GM06990 (cell line): Measurements from ENCODE around the gene PHACTR3.

ENCODE experiments used
- DNase-seq: peaks from one replicate; pipeline ENCODE4 v3.0.0-alpha.2; 2011; ENCODE audit not compliant: insufficient read length; ENCODE audit errors: extremely low read depth
- H3K27me3 ChIP-seq: replicated peaks from 2 replicates; pipeline ENCODE4 v1.6.0; 2011; ENCODE audit warnings: low read length; ENCODE audit not compliant: control insufficient read depth, insufficient read depth
- H3K36me3 ChIP-seq: 2 replicates; pipeline ENCODE4 v1.5.1; 2011; ENCODE audit warnings: low read length; ENCODE audit not compliant: control insufficient read depth, insufficient read depth
- H3K4me3 ChIP-seq: replicated peaks from 2 replicates; pipeline ENCODE4 v1.5.1; 2011; ENCODE audit warnings: low read depth, mild to moderate bottlenecking, control low read depth, low read length
- TF ChIP-seq, protein P1 (sequence below): IDR thresholded peaks from 2 replicates; pipeline ENCODE4 v1.5.1; 2011; ENCODE audit warnings: low read length, control low read depth, mild to moderate bottlenecking, inconsistent platforms; ENCODE audit not compliant: insufficient read depth, poor library complexity, severe bottlenecking

The PHACTR3 gene

DNA sequence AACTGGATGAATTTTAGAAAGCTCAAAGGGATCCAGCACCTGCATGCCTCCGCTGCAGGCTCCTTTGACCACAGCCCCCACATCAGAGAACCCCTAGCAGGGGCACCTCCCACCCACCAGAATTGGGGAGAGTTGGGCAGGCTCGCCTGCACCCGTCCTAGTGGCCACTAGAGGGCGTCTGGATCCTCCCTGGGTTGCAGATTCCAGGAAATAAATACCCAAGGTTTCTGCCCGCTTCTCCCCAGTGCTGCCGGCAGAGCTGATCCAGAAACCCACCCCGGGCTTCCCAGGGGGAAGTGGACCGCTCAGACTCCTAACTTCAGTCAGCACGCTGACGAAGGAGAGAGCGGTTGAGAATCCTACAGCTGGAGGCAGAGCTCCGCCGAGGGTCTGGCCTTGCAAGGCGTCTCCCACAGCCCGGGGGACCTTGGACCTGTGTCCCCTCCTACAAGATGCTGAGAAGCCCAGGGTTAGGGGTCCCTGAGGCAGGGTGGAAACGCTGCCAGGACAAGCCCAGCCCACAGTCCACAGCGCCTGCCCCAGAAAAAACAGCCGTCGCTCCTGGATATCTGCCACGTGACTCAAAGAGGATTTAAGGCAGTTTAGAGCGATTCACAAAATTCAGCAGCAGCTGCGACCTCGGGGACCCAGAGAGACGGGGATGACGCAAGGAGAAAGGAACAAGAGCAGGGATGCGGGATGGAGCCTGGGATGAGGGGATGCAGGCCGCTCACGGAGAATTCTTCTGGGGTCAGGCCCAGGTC is 32.6 kb upstream of the PHACTR3 start:
- TF ChIP-seq, protein P1, sequence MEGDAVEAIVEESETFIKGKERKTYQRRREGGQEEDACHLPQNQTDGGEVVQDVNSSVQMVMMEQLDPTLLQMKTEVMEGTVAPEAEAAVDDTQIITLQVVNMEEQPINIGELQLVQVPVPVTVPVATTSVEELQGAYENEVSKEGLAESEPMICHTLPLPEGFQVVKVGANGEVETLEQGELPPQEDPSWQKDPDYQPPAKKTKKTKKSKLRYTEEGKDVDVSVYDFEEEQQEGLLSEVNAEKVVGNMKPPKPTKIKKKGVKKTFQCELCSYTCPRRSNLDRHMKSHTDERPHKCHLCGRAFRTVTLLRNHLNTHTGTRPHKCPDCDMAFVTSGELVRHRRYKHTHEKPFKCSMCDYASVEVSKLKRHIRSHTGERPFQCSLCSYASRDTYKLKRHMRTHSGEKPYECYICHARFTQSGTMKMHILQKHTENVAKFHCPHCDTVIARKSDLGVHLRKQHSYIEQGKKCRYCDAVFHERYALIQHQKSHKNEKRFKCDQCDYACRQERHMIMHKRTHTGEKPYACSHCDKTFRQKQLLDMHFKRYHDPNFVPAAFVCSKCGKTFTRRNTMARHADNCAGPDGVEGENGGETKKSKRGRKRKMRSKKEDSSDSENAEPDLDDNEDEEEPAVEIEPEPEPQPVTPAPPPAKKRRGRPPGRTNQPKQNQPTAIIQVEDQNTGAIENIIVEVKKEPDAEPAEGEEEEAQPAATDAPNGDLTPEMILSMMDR = peak; percentile 98
- peak; percentile 43 for DNase-seq
- Histone ChIP-seq H3K4me3 (peak overlapping the region; percentile 24), H3K36me3 (no peaks in the 10 kb centered on the region), H3K27me3 (no peaks in the 10 kb centered on the region; the same call in 1 of the 2 replicates)

GRCh38 chr20:59572515-59572914 is 31.8 kb upstream of the PHACTR3 start:
- Histone ChIP-seq H3K36me3 (no peaks in the 10 kb centered on the region), H3K27me3 (no peaks in the 10 kb centered on the region; the same call in 1 of the 2 replicates), H3K4me3 (no peak overlapping the region)
- TF ChIP-seq, protein P1 = no peak
- DNase-seq = no peak

DNA sequence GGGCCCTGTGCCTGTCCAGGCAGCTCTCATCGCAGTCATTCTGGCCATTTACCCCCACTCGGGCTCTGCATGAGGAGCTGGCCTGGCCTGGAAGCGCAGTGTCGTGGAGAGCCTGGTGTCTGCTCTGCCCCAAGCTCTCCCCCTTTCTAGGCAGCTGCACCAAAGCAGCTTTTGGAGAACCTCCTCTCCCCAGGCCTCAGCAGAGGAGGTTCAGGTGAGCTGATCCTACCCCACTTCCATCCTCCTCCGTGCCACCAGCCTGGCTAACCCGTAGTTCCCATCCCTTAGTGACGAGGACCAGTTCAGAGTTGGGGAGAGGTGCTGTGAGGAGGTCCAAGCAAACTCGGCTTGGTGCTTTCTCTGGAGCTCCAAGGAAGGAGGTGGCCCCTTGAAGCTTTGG is 30.5 kb upstream of the PHACTR3 start:
- TF ChIP-seq, protein P1 = no peak
- H3K4me3 ChIP-seq = no peak overlapping the region
- no peak for DNase-seq
- no peaks in the 10 kb centered on the region for H3K36me3 ChIP-seq
- H3K27me3 ChIP-seq = no peaks in the 10 kb centered on the region; the same call in 1 of the 2 replicates

- Histone ChIP-seq H3K4me3 (no peak overlapping the region), H3K27me3 (no peaks in the 10 kb centered on the region; the same call in 1 of the 2 replicates), H3K36me3 (no peaks in the 10 kb centered on the region)
- TF ChIP-seq, protein P1 = no peak
- no peak for DNase-seq
Measured at GRCh38 chr20:59574308-59574707, 30.0 kb upstream of the PHACTR3 start.

DNA sequence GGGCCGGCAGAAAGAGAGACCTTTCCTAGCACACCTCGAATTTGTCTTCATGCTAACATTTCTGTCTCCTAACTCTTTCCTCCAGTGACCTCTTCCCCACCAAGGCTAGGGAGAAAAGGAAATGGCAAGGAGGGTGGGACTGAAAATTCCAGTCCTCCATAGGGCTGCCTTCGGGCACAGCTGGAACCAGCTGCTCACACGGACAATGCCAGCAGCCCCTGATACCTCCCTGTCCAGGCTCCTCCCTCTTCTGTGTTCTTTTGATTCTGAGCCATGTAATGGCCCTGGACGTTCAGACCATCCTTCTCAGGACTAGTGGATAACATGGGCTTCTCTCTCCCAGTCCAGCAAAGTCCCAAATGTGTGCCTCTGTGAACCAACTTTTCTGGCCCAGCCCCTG is 29.1 kb upstream of the PHACTR3 start:
- Histone ChIP-seq H3K27me3 (no peaks in the 10 kb centered on the region; the same call in 1 of the 2 replicates), H3K4me3 (no peak overlapping the region), H3K36me3 (no peaks in the 10 kb centered on the region)
- TF ChIP-seq, protein P1 = no peak
- no peak for DNase-seq
